ENCODE data around the gene IFNA14. TPM values are rescaled to one million over a fixed set of nuclear protein-coding genes. Genes with fewer than 3 reads are reported as not detected.

Gene IFNA14
- total RNA-seq, 6 donors from 2014 or later = not detected

DNA sequence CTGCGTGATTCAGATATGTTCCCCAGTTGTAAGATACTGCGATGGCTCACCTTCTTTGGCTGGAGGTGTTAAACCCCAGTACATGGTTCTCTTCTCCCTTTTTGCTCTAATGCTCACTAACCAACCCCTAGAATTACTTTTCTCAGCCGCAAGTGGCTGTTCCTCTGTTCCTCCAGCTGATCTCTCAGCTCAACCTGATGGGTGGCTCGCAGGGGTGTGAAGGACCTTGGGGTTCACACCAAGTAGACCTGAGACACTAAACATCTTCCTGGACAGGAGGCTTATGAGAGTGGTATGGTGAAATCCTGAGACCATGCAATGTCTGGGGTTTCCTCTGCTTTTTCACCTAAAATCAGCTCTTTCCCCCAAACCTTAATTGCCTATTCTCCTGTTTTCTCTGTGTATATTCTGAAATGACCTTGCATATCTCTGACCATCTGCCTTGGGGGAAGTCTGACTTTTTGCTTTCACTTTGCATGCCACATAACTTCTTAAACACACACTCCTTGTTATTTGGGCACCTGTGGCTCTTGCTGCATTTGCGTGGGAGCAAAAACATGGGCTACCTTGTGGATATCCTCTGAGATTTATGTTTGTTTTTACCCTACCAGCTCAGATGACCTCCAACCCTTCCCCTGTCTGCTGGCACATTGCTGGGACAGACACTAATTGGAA, 15.9 kb upstream of the IFNA14 start:
- DNase-seq (no peak), ATAC-seq (ENCODE audit: low FRiP score in 2 of 2) (no peak)
- Histone ChIP-seq H3K27ac (no peak overlapping the region), H3K36me3 (no peaks in the 10 kb centered on the region), H3K9me3 (no peaks in the 10 kb centered on the region), H3K4me1 (peaks cover 0 to 6% (median 6%) of the 10 kb centered on the region in 4 donors), H3K27me3 (no peaks in the 10 kb centered on the region), H3K4me3 (no peak overlapping the region)
- TF ChIP-seq POLR2AphosphoS5 (IDR thresholded peaks at IDR 0.05) (no peak), POLR2A (IDR thresholded peaks at IDR 0.05) (no peak), EP300 (IDR thresholded peaks at IDR 0.05) (no peak)
- TF ChIP-seq, protein P1, sequence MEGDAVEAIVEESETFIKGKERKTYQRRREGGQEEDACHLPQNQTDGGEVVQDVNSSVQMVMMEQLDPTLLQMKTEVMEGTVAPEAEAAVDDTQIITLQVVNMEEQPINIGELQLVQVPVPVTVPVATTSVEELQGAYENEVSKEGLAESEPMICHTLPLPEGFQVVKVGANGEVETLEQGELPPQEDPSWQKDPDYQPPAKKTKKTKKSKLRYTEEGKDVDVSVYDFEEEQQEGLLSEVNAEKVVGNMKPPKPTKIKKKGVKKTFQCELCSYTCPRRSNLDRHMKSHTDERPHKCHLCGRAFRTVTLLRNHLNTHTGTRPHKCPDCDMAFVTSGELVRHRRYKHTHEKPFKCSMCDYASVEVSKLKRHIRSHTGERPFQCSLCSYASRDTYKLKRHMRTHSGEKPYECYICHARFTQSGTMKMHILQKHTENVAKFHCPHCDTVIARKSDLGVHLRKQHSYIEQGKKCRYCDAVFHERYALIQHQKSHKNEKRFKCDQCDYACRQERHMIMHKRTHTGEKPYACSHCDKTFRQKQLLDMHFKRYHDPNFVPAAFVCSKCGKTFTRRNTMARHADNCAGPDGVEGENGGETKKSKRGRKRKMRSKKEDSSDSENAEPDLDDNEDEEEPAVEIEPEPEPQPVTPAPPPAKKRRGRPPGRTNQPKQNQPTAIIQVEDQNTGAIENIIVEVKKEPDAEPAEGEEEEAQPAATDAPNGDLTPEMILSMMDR (IDR thresholded peaks at IDR 0.05) = no peak
- 68 to 69% methylated on average over 5 of the region's 5 CpGs for WGBS, 2 donors

DNA sequence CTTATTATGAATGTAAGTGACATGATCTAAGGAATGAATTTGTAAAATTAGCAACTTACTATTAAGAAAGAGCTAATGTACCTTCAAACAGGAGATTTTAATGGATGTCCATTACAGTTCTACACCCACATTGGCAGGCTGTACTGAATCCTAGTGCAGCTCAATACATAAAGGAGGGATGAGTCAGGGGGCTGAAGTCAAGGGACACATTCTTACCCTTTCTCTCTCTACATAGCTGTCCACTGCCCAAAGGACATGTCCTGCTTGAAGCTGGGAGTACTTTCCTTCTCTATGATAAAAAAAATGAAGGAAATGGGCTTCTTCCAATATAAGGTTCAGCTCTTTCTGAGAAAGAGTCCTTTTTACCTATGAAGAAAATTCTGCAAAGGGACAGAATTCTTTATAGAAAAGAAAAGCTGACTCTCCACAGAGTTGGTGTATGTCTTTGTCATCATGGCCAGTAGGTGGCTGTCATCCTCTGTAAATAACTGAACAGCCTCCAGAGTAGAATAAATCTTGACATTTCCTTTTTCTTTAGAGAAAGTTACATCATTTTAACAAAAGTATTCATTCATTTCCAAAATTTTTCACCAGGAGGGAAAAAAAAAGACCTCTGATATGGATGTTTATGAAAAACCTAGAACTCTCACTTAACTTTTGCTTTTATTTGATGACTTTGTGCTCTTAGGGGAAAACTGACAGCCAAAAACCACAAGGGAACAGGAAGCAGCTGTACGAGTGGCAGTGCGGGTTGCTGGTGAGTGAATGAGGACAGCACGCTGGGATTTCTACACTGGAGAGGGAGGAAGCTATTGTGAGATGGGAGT, 13.1 kb upstream of the IFNA14 start:
- ATAC-seq (ENCODE audit: low FRiP score in 2 of 2) (peak in 1 of 2 donors; percentile 81), DNase-seq (peak in 1 of 2 donors; percentile 32)
- no peak overlapping the region for H3K4me3 ChIP-seq
- no peaks in the 10 kb centered on the region for H3K36me3 ChIP-seq
- WGBS, 2 donors = 0 to 1% methylated on average over 3 of the region's 3 CpGs
- TF ChIP-seq POLR2A (IDR thresholded peaks at IDR 0.05) (no peak), POLR2AphosphoS5 (IDR thresholded peaks at IDR 0.05) (no peak), EP300 (IDR thresholded peaks at IDR 0.05) (no peak)
- TF ChIP-seq, protein P1 (IDR thresholded peaks at IDR 0.05) = peak in 5 of 6 experiments; percentile 18 to 33 (median 31)
- H3K9me3 ChIP-seq = no peaks in the 10 kb centered on the region
- H3K27me3 ChIP-seq = no peaks in the 10 kb centered on the region
- H3K27ac ChIP-seq = no peak overlapping the region
- H3K4me1 ChIP-seq = peaks cover 0 to 6% (median 6%) of the 10 kb centered on the region in 4 donors

DNA sequence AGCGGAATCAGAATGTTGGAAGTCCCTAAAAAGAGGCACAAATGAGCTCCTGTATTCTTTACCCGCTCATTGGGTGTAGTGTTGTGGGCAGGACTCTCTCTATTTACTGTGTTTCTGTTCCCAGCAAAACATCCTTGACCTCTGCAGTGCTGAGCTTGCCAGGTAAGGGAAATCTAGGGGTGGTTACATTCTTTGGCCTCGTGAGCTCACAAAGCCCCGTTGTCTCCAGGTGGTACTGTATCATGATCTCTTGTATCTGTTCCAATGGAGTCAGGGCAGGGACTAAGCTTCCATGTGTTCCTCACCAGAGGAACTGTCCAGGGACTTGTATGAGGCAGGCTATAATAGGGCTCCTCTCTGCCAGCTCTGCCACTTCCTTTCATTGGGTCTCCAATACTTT, 11.8 kb upstream of the IFNA14 start:
- TF ChIP-seq EP300 (IDR thresholded peaks at IDR 0.05) (no peak), POLR2AphosphoS5 (IDR thresholded peaks at IDR 0.05) (no peak), POLR2A (IDR thresholded peaks at IDR 0.05) (no peak)
- TF ChIP-seq, protein P1 (IDR thresholded peaks at IDR 0.05) = no peak
- DNase-seq (no peak), ATAC-seq (ENCODE audit: low FRiP score in 2 of 2) (no peak)
- no peak overlapping the region for H3K27ac ChIP-seq
- WGBS, 2 donors = 70 to 74% methylated on average over 4 of the region's 4 CpGs
- H3K4me1 ChIP-seq = peaks cover 0 to 6% (median 6%) of the 10 kb centered on the region in 4 donors
- no peaks in the 10 kb centered on the region for H3K27me3 ChIP-seq
- no peaks in the 10 kb centered on the region for H3K36me3 ChIP-seq
- no peaks in the 10 kb centered on the region for H3K9me3 ChIP-seq
- no peak overlapping the region for H3K4me3 ChIP-seq

GRCh38 chr9:21251190-21251589, 11.4 kb upstream of the IFNA14 start:
- Histone ChIP-seq H3K4me1 (peaks cover 0 to 6% (median 6%) of the 10 kb centered on the region in 4 donors), H3K36me3 (no peaks in the 10 kb centered on the region), H3K27me3 (no peaks in the 10 kb centered on the region), H3K27ac (no peak overlapping the region), H3K9me3 (no peaks in the 10 kb centered on the region), H3K4me3 (no peak overlapping the region)
- DNase-seq (no peak), ATAC-seq (ENCODE audit: low FRiP score in 2 of 2) (no peak)
- 39 to 50% methylated on average over 1 of the region's 1 CpG for WGBS, 2 donors
- TF ChIP-seq EP300 (IDR thresholded peaks at IDR 0.05) = no peak
- TF ChIP-seq, protein P1 (IDR thresholded peaks at IDR 0.05) = no peak
- TF ChIP-seq POLR2AphosphoS5 (IDR thresholded peaks at IDR 0.05) = no peak

Data from upper lobe of left lung (tissue), 6 donors.